SK-N-SH (cell line): ENCODE results near the gene CCDC126. TPM values are rescaled to one million over a fixed set of nuclear protein-coding genes. Genes with fewer than 3 reads are reported as not detected.

Experiments used
- CTCF ChIA-PET: fragments of 300-600, 350-600 bp; formaldehyde crosslinking; extraction: SDS; loops from one replicate; lab custom pipeline; 2021; lab: Yijun Ruan, JAX
- POLR2A ChIA-PET: fragments of 350-600 bp; sonication (Branson Sonifier 250); formaldehyde crosslinking; extraction: SDS; loops from one replicate; lab custom pipeline; 2020; ENCODE audit warnings: antibody characterized with exemption, inconsistent platforms; lab: Yijun Ruan, JAX
- DNase-seq: peaks from one replicate; pipeline ENCODE4 v3.0.0; 2012
- H2AFZ ChIP-seq: fragments of 200-600 bp; sonication (generic); 2 replicates; pipeline ENCODE4 v1.8.1; 2016; ENCODE audit warnings: antibody characterized with exemption, mild to moderate bottlenecking, low read depth
- H3F3A ChIP-seq: fragments of 200-600 bp; sonication (generic); replicated peaks from 2 replicates; pipeline ENCODE3; 2016; ENCODE audit warnings: antibody characterized with exemption, mild to moderate bottlenecking; ENCODE audit not compliant: insufficient read depth
- H3K27ac ChIP-seq, 2 experiments: fragments of 200-500 bp in 1 of 2; fragments of 200-600 bp in 1 of 2; sonication (Bioruptor generic) in 1 of 2; sonication (generic), shearing (Covaris generic) in 1 of 2; 2 replicates each; pipeline versions ENCODE4 v1.5.1 to v1.6.1; 2014 to 2016; ENCODE audit warnings: low read depth in 2 of 2, inconsistent platforms in 1 of 2, low read length in 1 of 2, mild to moderate bottlenecking in 1 of 2, mixed read lengths in 1 of 2
- H3K27me3 ChIP-seq: fragments of 200-600 bp; sonication (generic), shearing (Covaris generic); 2 replicates; pipeline ENCODE4 v1.6.1; 2016; ENCODE audit warnings: mixed run types; ENCODE audit not compliant: insufficient read depth
- H3K36me3 ChIP-seq, 2 experiments: fragments of 200-500 bp in 1 of 2; fragments of 200-600 bp in 1 of 2; sonication (Bioruptor generic) in 1 of 2; sonication (generic) in 1 of 2; replicated peaks in 1 of 2; 2 replicates each; pipeline versions ENCODE3 to v1.5.1; 2014 to 2016; ENCODE audit warnings: low read length in 1 of 2, mild to moderate bottlenecking in 1 of 2; ENCODE audit not compliant: insufficient read depth in 2 of 2, control insufficient read depth in 1 of 2
- H3K4me1 ChIP-seq, 2 experiments: fragments of 200-500 bp in 1 of 2; fragments of 200-600 bp in 1 of 2; sonication (Bioruptor generic) in 1 of 2; sonication (generic), shearing (Covaris generic) in 1 of 2; 2 replicates each; pipeline versions ENCODE4 v1.5.1 to v1.6.1; 2014 to 2016; ENCODE audit warnings: low read depth in 1 of 2, low read length in 1 of 2, mixed run types in 1 of 2; ENCODE audit not compliant: insufficient read depth in 2 of 2, control insufficient read depth in 1 of 2
- H3K4me2 ChIP-seq: fragments of 200-600 bp; sonication (generic), shearing (Covaris generic); 2 replicates; pipeline ENCODE4 v1.6.1; 2017; ENCODE audit warnings: mixed run types
- H3K4me3 ChIP-seq, 2 experiments: fragments of 200-500 bp in 1 of 2; fragments of 200-600 bp in 1 of 2; sonication (Bioruptor generic) in 1 of 2; sonication (generic), shearing (Covaris generic) in 1 of 2; 2 replicates each; pipeline versions ENCODE4 v1.5.1 to v1.8.1; 2014 to 2016; ENCODE audit warnings: low read depth in 2 of 2, inconsistent platforms in 1 of 2, low read length in 1 of 2, mild to moderate bottlenecking in 1 of 2, mixed read lengths in 1 of 2, moderate library complexity in 1 of 2
- H3K79me2 ChIP-seq: fragments of 200-600 bp; sonication (generic); 2 replicates; pipeline ENCODE4 v1.8.1; 2017; ENCODE audit warnings: mild to moderate bottlenecking; ENCODE audit not compliant: insufficient read depth
- H3K9ac ChIP-seq: fragments of 200-600 bp; sonication (generic); 2 replicates; pipeline ENCODE4 v1.6.1; 2017; ENCODE audit warnings: mixed run types
- H3K9me2 ChIP-seq: fragments of 200-600 bp; sonication (generic); 2 replicates; pipeline ENCODE4 v1.6.1; 2017; ENCODE audit warnings: mixed run types
- H3K9me3 ChIP-seq: fragments of 200-600 bp; sonication (generic); 2 replicates; pipeline ENCODE4 v1.6.1; 2017; ENCODE audit warnings: mixed run types, mild to moderate bottlenecking, moderate library complexity
- H4K20me1 ChIP-seq: fragments of 200-600 bp; sonication (generic); 2 replicates; pipeline ENCODE4 v1.6.1; 2017; ENCODE audit warnings: mild to moderate bottlenecking, mixed run types; ENCODE audit not compliant: insufficient read depth
- CTCF ChIP-seq: fragments of 200-600 bp; sonication (generic); IDR thresholded peaks from 2 replicates; pipeline ENCODE4 v1.6.1; 2017; ENCODE audit warnings: antibody characterized with exemption, mild to moderate bottlenecking, moderate library complexity
- ELF1 ChIP-seq: IDR thresholded peaks from 2 replicates; pipeline ENCODE4 v1.4.0; 2012
- EP300 ChIP-seq, 2 experiments: IDR thresholded peaks; 2 replicates each; pipeline versions ENCODE4 v1.4.0 to v1.6.1; 2012; ENCODE audit warnings: borderline replicate concordance in 1 of 2, low read depth in 1 of 2, low read length in 1 of 2
- EZH2phosphoT487 ChIP-seq: fragments of 200-600 bp; sonication (generic); IDR thresholded peaks from 2 replicates; pipeline ENCODE4 v1.6.1; 2017; ENCODE audit warnings: low read depth, mixed run types, mild to moderate bottlenecking, antibody characterized with exemption, moderate library complexity, borderline replicate concordance
- FOSL2 ChIP-seq: IDR thresholded peaks from 2 replicates; pipeline ENCODE4 v1.4.0; 2012; ENCODE audit warnings: low read depth, mild to moderate bottlenecking, moderate library complexity, borderline replicate concordance
- FOXJ3 ChIP-seq: sonication (generic); formaldehyde crosslinking; IDR thresholded peaks from 2 replicates; pipeline ENCODE4 v1.5.1; 2020; ENCODE audit warnings: mild to moderate bottlenecking, missing genetic modification reagents
- FOXM1 ChIP-seq: IDR thresholded peaks from 2 replicates; pipeline ENCODE4 v1.4.0; 2012; ENCODE audit warnings: low read depth, mild to moderate bottlenecking
- MAX ChIP-seq: IDR thresholded peaks from 2 replicates; pipeline ENCODE4 v1.4.0; 2012; ENCODE audit warnings: low read depth
- MEF2A ChIP-seq: IDR thresholded peaks from 2 replicates; pipeline ENCODE4 v1.4.0; 2012; ENCODE audit warnings: low read depth, borderline replicate concordance
- NRF1 ChIP-seq: IDR thresholded peaks from 2 replicates; pipeline ENCODE4 v1.6.1; 2012; ENCODE audit warnings: low read depth, mild to moderate bottlenecking, low read length
- RAD21 ChIP-seq: IDR thresholded peaks from 2 replicates; pipeline ENCODE4 v1.6.1; 2012; ENCODE audit warnings: mild to moderate bottlenecking, low read length
- RCOR1 ChIP-seq: fragments of 150-350 bp; IDR thresholded peaks from 2 replicates; pipeline ENCODE4 v1.6.1; 2017; ENCODE audit warnings: antibody characterized with exemption, low read length
- REST ChIP-seq: IDR thresholded peaks from 2 replicates; pipeline ENCODE4 v1.6.1; 2012; ENCODE audit warnings: mild to moderate bottlenecking, low read depth, low read length, moderate library complexity
- RXRA ChIP-seq: IDR thresholded peaks from 2 replicates; pipeline ENCODE4 v1.4.0; 2012; ENCODE audit warnings: low read depth, mild to moderate bottlenecking, borderline replicate concordance
- SMC3 ChIP-seq: IDR thresholded peaks from 2 replicates; pipeline ENCODE4 v1.6.1; 2012; ENCODE audit warnings: low read depth, low read length, improper control_type of control experiment
- USF1 ChIP-seq: IDR thresholded peaks from 2 replicates; pipeline ENCODE4 v1.4.0; 2012; ENCODE audit warnings: low read depth, borderline replicate concordance
- polyA plus RNA-seq, 3 experiments: library from polyadenylated mRNA; depleted of rRNA; stranded (reverse); fragments of >200 nt; gene quantifications; 2 replicates each; pipeline ENCODE4 v1.2.3, GENCODE V29; 2012

Gene CCDC126
- polyA plus RNA-seq, 1 of the 3 experiments (the other 2 are of a cell fraction) = 5.5 TPM

- ChIA-PET CTCF (interaction anchor here (0.7 to 2.0 kb wide), 3 partner anchors 48 to 156 kb away, joined by 3 to 9 read pairs (median 4); no protein-coding TSS in a partner anchor), POLR2A (no interaction called here)
- no peak for DNase-seq
- no peak overlapping the region for H3K4me3 ChIP-seq
- no peak overlapping the region for H3K27ac ChIP-seq
- no peak overlapping the region for H3K9ac ChIP-seq
- H3K9me3 ChIP-seq = no peaks in the 10 kb centered on the region
- H4K20me1 ChIP-seq = no peaks in the 10 kb centered on the region
- H3K4me2 ChIP-seq = no peak overlapping the region
- no peaks in the 10 kb centered on the region for H3K36me3 ChIP-seq
- H3F3A ChIP-seq = peaks cover 20% of the 10 kb centered on the region
- no peaks in the 10 kb centered on the region for H3K27me3 ChIP-seq
- peaks cover 11% of the 10 kb centered on the region for H3K79me2 ChIP-seq
- H3K4me1 ChIP-seq = peaks cover 0 to 10% of the 10 kb centered on the region in 2 experiments; a peak in 2 of 4 replicates
- TF ChIP-seq ELF1 = no peak
- TF ChIP-seq EP300 (IDR thresholded peaks at IDR 0.05; ENCODE audit: borderline replicate concordance in 1 of 2, low read depth in 1 of 2, low read length in 1 of 2) = no peak
- no peak for TF ChIP-seq MAX
- no peak for TF ChIP-seq CTCF
- no peak for TF ChIP-seq MEF2A
- no peak for TF ChIP-seq RXRA
- TF ChIP-seq FOXJ3 (CRISPR knock-in tag) = no peak
- TF ChIP-seq REST = no peak
- TF ChIP-seq EZH2phosphoT487 = no peak
- TF ChIP-seq RCOR1 = no peak
- TF ChIP-seq FOSL2 = no peak
- no peak for TF ChIP-seq FOXM1
- no peak for TF ChIP-seq USF1
- no peak for TF ChIP-seq RAD21
- no peak for TF ChIP-seq NRF1
- TF ChIP-seq SMC3 = no peak
- no peak overlapping the region for H2AFZ ChIP-seq
- H3K9me2 ChIP-seq = no peaks in the 10 kb centered on the region
Measured at GRCh38 chr7:23594879-23595604, 2.1 kb upstream of the CCDC126 start.
